NCI-H226 (cell line): ENCODE measurements around the gene RFT1.

ENCODE experiments used
- DNase-seq: peaks from one replicate; pipeline ENCODE4 v3.0.0-alpha.2; 2015

Gene RFT1

GRCh38 chr3:53149699-53150098, 19.5 kb upstream of the RFT1 start:
- DNase-seq, result no peak

DNA sequence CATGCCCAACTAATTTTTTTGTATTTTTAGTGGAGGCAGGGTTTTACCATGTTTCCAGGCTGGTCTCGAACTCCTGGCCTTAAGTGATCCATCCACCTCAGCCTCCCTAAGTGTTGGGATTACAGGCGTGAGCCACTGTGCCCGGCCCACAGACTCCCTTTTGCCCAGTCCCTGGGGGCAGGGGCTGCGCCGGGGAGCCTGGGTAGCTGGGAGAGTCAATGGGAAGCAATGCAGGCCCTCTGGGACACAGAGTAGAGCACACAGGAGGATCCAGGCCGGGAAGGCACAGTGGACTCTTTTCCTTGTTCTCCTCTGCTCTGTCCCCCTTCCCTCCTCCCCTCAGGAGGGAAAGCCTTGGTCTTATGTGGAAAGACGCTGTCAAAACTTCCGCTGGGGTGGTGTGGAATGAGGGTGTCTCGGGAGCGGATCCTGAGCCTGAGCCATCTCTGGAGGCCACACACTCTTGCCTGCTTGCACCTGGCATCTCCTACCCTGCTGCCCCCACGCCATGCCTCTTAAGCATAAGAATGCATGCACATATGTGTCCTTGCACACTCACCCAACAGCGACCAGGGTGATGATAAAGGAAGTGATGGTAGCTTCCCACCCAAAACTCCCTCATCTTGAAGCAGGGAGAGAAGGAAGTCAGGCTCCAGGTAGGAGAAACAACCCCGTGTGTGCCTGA, 18.9 kb upstream of the RFT1 start:
- DNase-seq, result no peak

GRCh38 chr3:53147903-53148400, 17.7 kb upstream of the RFT1 start:
- no peak for DNase-seq

GRCh38 chr3:53147151-53147902, 17.1 kb upstream of the RFT1 start:
- DNase-seq, result no peak

GRCh38 chr3:53146319-53146891, 16.2 kb upstream of the RFT1 start:
- no peak for DNase-seq

GRCh38 chr3:53145713-53146080, 15.5 kb upstream of the RFT1 start:
- no peak for DNase-seq

DNA sequence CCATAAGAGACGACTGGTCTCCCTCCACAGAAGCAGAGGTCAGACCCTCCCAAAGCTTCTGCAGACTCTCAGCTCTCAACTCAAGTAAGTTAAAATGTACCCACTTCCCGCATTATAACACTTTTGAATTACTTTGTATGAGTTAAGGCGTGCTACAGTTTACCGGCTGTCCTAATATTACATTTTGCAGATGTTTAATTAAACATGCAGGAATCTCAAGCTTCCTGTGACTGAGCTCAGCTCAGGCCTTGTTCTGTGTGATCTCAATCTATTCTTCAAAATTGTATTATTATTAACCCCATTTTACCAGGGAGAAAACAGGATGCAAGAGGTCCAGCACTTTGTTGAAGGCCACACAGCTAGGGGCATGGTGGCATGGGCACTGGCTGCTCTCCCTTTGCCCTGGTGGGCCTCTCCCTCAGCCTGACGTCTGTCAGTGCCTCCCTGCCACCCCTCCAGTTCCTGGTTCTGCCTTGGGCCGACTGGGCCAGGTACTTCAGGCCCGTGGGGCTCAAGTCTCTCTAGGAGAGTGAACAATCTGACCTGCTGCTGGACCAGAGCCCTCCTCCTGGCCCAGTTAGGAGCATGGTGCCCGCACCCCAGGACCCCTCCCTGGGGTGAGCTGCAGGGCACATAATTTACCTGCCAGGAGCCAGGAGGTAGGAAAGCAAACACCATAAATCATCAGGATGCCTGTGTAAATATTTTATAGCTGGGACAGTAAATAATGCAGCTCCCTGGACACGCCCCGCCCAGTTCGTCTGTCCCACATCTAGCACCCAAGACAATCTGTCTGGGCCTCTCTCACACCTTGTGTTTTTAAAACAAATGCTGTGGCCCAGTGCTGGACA, 14.9 kb upstream of the RFT1 start:
- DNase-seq, result no peak

- no peak for DNase-seq
Measured at GRCh38 chr3:53144446-53144845, 14.2 kb upstream of the RFT1 start.

- no peak for DNase-seq
Measured at GRCh38 chr3:53142986-53143385, 12.8 kb upstream of the RFT1 start.

GRCh38 chr3:53140847-53141845, 10.9 kb upstream of the RFT1 start:
- DNase-seq, result peak; percentile 38

DNA sequence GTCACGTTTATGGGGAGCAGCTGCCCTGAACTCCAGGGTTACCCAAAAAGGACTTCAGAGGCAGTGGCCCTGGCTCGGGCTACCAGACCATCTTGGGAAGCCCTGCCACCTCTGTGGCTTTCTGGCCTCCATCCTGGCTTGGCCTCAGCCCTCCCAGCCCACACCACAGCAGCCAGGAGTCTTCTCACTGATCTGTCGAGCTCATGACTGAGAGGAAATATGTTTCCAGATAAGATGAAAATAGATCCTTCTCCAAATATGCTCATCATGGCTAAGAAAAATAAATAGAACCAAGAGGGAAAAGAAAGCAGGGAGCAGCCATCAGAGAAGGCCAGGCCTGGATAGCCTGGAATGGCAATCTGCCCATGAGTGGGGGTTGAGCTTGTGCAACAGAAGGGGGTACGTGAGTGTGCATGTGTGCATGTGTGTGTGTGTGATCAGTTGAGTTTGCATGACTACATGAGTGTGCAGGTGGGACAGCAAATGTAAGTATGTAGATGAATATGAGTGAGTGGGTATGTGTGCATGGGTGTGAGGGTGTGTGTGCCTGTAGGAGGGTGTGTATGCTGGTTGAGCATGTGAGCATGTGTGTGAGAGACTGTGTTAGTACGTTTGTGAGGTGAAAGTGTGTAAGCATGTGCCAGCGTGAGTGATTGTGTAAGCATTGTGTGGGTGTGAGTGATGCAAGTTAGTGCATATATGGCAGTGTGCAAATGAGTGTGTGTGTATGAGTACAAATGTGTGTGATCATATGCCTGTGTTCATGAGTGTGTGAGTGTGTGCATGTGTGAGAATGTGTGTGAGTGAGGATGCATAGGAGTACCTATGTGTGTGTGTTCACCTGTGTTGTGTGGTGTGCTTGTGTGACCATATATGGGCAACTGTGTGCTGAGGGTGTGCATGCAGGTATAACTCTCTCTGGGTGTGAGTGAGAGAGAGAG, 9.9 kb upstream of the RFT1 start:
- no peak for DNase-seq

DNA sequence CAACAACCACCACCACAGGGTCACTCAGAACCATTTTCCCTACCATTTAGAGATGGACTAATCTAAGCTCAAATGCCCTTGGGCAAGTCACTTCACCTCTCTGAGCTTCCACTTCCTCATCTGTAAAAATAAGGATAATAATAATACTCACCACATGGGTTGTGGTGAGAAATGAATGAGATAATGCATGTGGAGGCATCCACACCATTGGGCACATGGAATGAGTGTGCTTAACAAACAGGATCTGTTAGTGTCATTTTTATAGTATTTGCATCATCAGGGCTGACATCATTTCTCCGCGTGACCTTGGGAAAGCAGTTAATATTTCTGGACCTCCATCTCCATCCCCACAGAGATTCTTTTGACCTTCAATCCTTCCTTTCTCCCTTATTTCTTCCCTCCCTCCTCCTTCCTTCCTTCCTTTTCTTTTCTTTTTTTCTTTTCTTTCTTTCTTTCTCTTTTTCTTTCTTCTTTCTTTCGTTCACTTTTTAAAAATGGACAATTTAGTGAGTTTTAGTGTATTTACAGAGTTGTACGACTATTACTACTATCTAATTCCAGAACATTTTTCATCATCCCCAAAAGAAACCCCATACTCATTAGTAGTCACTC, 7.7 kb upstream of the RFT1 start:
- DNase-seq, result no peak

GRCh38 chr3:53137221-53137620, 7.0 kb upstream of the RFT1 start:
- no peak for DNase-seq

- DNase-seq, result peak; percentile 32
Measured at GRCh38 chr3:53134631-53135232, 4.5 kb upstream of the RFT1 start.

DNA sequence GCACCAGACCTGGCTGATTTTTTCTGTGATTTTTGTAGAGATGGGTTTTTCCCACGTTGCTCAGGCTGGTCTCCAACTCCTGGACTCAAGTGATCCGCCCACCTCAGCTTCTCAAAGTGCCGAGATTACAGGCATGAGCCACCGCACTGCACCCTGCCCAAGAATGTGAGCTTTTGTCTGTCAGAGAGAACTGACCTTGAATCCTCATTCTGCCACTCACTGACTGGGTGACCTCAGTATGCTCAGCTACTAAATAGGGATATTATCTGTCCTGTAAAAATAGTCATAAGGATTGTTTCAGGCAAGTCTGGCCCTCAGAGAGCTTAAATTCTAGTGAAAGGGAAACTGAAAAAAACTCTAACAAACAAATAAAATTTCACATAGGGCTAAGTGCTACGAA, 2.1 kb upstream of the RFT1 start:
- DNase-seq, result no peak

DNA sequence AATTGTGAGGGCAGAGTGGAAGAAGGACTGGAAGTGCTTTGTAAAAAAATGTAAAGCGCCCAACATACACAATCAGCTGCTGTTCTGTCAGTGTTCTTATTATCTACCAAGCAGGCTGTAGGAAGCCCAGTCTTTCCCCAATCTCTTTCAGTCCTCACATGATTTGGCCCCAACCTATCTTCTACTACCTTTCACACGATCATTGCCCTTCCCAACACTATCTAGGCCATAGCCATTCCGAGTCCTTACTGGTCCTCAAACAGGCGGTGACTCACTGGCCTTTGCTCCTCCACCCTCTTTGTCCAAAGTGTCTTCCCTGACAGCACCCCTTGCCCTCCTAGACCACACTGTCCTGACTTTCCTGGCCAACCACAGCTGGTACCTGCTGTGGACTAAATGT, 861 bp upstream of the RFT1 start:
- no peak for DNase-seq

DNA sequence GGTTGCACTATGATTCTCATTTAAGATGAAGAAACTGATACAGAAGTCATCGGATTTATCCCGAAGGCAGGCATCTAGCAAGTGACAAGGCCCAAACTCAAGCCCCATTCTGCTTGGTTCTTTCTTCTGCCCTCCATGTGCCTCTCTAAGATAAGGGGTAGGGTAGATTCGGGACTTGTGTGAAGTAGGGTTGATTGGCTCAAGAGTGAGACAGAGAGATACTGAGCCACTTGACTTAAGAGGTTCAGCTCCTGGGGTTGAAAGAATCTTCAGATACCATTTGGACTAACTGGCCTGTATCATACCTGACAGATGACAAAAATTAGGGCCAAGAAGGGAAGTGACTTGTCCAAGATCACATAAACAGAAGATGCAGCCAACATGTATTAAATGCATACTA, 891 bp downstream of the RFT1 start:
- no peak for DNase-seq

DNA sequence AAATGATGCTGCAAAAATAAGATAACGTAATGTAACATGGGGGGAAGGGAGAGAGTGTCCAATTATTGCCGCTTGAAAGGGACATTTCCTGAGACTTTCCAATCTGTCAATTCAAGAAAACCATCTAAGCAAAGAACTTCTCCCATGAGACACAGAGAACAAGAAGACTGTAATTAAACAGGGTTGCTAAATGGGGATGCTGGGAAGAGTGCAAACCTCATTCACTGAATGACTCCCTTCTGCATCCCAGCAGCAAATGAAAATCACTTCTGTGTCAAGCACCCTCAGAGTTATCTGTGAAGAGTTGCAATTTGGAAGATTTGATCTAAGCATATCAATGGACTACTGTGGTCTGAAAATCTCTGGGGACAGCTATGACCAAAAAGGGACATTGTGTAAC, 3.6 kb downstream of the RFT1 start:
- no peak for DNase-seq

DNA sequence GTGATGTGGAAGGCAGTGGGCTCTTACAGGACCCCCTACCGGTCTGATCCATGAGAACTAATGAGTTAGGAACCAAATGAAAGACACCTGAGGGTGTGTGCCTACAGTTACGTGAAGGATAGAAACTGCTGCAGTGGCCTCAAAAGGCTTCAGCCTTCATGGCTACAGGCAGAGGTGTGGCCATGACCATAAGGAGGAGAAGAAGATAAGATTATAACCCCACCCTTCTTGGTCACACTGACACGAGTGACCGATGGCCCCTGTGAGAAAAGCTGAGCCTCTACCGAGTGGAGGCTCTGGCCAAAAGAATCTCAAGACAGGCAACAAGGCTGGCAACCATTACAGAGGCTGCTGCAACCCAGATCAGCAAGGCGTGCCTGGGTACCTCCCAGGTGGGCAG, 6.3 kb downstream of the RFT1 start:
- DNase-seq, result no peak

DNA sequence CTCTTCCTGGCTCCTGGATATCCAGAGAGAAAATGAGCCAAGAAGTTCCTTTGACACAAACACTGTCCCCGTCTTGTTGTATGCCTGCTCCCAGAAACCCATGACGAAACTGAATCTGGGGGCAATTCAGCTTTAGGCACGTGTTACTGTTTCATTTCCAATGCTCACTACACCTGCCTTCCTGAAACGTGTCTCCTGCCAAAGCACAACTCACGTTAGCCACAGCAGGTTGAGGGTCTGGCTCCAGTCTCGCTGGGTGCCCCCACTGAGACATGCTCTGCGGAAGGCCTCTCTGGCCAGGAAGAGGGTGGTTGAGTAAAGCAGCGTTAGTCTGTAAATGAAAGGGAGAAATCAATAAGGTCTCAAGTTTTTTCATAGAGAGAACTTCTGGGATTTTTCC, 6.7 kb downstream of the RFT1 start:
- no peak for DNase-seq
